K562 (cell line): ENCODE data around the gene JPT1. TPM values are rescaled to one million over a fixed set of nuclear protein-coding genes. Genes with fewer than 3 reads are reported as not detected.

Experiments
- ATF4 ChIP-seq: fragments of 450-650 bp; formaldehyde crosslinking; IDR thresholded peaks from 2 replicates; pipeline ENCODE4 v1.4.0; 2022; ENCODE audit warnings: mild to moderate bottlenecking, moderate library complexity
- CTBP1 ChIP-seq: fragments of 450-650 bp; IDR thresholded peaks from 2 replicates; pipeline ENCODE4 v1.6.1; 2016; ENCODE audit warnings: borderline replicate concordance
- ILF3 ChIP-seq: fragments of 450-650 bp; IDR thresholded peaks from 2 replicates; pipeline ENCODE4 v1.6.1; 2018; ENCODE audit warnings: antibody characterized with exemption, mild to moderate bottlenecking, moderate library complexity, borderline replicate concordance
- USF1 ChIP-seq: sonication (generic); formaldehyde crosslinking; IDR thresholded peaks from 2 replicates; pipeline ENCODE4 v1.9.0; 2022; ENCODE audit warnings: mild to moderate bottlenecking, missing genetic modification reagents
- XRCC4 ChIP-seq: IDR thresholded peaks from one replicate; pipeline ENCODE4 v1.6.1; 2011; ENCODE audit not compliant: insufficient read depth, insufficient read length; ENCODE audit errors: extremely low read depth
- ZBTB26 ChIP-seq: fragments of 450-650 bp; formaldehyde crosslinking; IDR thresholded peaks from 2 replicates; pipeline ENCODE4 v1.4.0; 2022; ENCODE audit warnings: missing genetic modification characterization
- ZEB2 ChIP-seq: fragments of 450-650 bp; IDR thresholded peaks from 2 replicates; pipeline ENCODE4 v1.6.1; 2016
- ZFP1 ChIP-seq: fragments of 450-650 bp; formaldehyde crosslinking; IDR thresholded peaks from 2 replicates; pipeline ENCODE4 v1.4.0; 2020; ENCODE audit warnings: mild to moderate bottlenecking, mixed read lengths
- ZNF165 ChIP-seq: fragments of 250-450 bp; sonication (Bioruptor Pico); IDR thresholded peaks from 2 replicates; pipeline ENCODE4 v1.4.0; 2020; ENCODE audit warnings: borderline replicate concordance
- ZNF174 ChIP-seq: fragments of 250-450 bp; sonication (Bioruptor Pico); IDR thresholded peaks from 2 replicates; pipeline ENCODE4 v1.4.0; 2020; ENCODE audit warnings: mild to moderate bottlenecking
- ZNF592 ChIP-seq: fragments of 450-650 bp; IDR thresholded peaks from 2 replicates; pipeline ENCODE4 v1.6.1; 2017; ENCODE audit warnings: antibody characterized with exemption, mild to moderate bottlenecking
- polyA plus RNA-seq, 8 experiments: library from polyadenylated mRNA; depleted of rRNA in 4 of 8; stranded (reverse) in 5 of 8; unstranded in 3 of 8; fragments of >200 nt; fragmentation: Nextera tagmentation in 2 of 8; fragmentation: Illumina TruSeq in 1 of 8; extraction: Ambion mirVana in 2 of 8; extraction: Trizol in 1 of 8; gene quantifications; 2 replicates each; pipeline versions ENCODE4 v1.2.1 to v1.2.3, GENCODE V29; 2011 to 2014; ENCODE audit warnings: inconsistent platforms in 1 of 8, missing spikeins in 1 of 8
- total RNA-seq, 7 experiments: library from RNA; depleted of rRNA in 6 of 7; stranded (reverse); fragments of >200 nt in 6 of 7; fragmentation: Illumina TruSeq in 2 of 7; extraction: Trizol in 2 of 7; gene quantifications; 2 replicates each; pipeline versions ENCODE4 v1.2.1 to v1.2.3, GENCODE V29; 2011 to 2021; ENCODE audit warnings: low replicate concordance in 1 of 7
- TF ChIP-seq, protein P1 (sequence below), 2 experiments: fragments of 450-650 bp; conservative IDR thresholded peaks; 2 replicates each; pipeline ENCODE4 v1.6.1; 2017; ENCODE audit warnings: mild to moderate bottlenecking in 2 of 2, moderate library complexity in 2 of 2
- TF ChIP-seq, protein P2 (sequence below), 2 experiments: fragments of 150-350 bp in 1 of 2; IDR thresholded peaks; 2 replicates each; pipeline ENCODE4 v1.6.1; 2012 to 2016; ENCODE audit warnings: low read depth in 2 of 2, low read length in 2 of 2, mild to moderate bottlenecking in 1 of 2, moderate library complexity in 1 of 2

Gene JPT1
- total and polyA plus RNA-seq, 9 of the 15 experiments (the other 6 are each of a cell fraction or from before 2014, with no cell fraction given), result 56.7 to 292 (median 144) TPM

- TF ChIP-seq ZNF592 (peak; percentile 94), ATF4 (CRISPR knock-in tag) (peak; percentile 55; the same call in 1 of the 2 replicates), CTBP1 (peak; percentile 83), ZNF165 (CRISPR knock-in tag) (no peak), ZNF174 (no peak), ZFP1 (no peak), USF1 (CRISPR knock-in tag) (peak; percentile 68; the same call in 1 of the 2 replicates), ZBTB26 (CRISPR knock-in tag) (no peak), XRCC4 (no peak), ZEB2 (no peak), ILF3 (peak; percentile 94)
- TF ChIP-seq, protein P1, sequence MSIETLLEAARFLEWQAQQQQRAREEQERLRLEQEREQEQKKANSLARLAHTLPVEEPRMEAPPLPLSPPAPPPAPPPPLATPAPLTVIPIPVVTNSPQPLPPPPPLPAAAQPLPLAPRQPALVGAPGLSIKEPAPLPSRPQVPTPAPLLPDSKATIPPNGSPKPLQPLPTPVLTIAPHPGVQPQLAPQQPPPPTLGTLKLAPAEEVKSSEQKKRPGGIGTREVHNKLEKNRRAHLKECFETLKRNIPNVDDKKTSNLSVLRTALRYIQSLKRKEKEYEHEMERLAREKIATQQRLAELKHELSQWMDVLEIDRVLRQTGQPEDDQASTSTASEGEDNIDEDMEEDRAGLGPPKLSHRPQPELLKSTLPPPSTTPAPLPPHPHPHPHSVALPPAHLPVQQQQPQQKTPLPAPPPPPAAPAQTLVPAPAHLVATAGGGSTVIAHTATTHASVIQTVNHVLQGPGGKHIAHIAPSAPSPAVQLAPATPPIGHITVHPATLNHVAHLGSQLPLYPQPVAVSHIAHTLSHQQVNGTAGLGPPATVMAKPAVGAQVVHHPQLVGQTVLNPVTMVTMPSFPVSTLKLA (conservative IDR thresholded peaks at IDR 0.05), result peak; percentile 60 to 90
- TF ChIP-seq, protein P2, sequence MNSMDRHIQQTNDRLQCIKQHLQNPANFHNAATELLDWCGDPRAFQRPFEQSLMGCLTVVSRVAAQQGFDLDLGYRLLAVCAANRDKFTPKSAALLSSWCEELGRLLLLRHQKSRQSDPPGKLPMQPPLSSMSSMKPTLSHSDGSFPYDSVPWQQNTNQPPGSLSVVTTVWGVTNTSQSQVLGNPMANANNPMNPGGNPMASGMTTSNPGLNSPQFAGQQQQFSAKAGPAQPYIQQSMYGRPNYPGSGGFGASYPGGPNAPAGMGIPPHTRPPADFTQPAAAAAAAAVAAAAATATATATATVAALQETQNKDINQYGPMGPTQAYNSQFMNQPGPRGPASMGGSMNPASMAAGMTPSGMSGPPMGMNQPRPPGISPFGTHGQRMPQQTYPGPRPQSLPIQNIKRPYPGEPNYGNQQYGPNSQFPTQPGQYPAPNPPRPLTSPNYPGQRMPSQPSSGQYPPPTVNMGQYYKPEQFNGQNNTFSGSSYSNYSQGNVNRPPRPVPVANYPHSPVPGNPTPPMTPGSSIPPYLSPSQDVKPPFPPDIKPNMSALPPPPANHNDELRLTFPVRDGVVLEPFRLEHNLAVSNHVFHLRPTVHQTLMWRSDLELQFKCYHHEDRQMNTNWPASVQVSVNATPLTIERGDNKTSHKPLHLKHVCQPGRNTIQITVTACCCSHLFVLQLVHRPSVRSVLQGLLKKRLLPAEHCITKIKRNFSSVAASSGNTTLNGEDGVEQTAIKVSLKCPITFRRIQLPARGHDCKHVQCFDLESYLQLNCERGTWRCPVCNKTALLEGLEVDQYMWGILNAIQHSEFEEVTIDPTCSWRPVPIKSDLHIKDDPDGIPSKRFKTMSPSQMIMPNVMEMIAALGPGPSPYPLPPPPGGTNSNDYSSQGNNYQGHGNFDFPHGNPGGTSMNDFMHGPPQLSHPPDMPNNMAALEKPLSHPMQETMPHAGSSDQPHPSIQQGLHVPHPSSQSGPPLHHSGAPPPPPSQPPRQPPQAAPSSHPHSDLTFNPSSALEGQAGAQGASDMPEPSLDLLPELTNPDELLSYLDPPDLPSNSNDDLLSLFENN (IDR thresholded peaks at IDR 0.05; ENCODE audit: low read depth in 2 of 2, low read length in 2 of 2), result no peak
Measured at GRCh38 chr17:75131278-75132017, 22.9 kb downstream of the JPT1 start, which contains the start of gene NT5C (continued).
